NOMO-1 treated with DMSO at 0.1 percent for 48 hours (cell line): Measurements from ENCODE around the gene ROR1.

ENCODE experiments used
- DNase-seq: peaks from one replicate; lab custom pipeline; 2025; ENCODE audit not compliant: unreplicated experiment; lab: John Stamatoyannopoulos, UW

ROR1 gene

GRCh38 chr1:63878932-63879331, 105.1 kb downstream of the ROR1 start:
- DNase-seq: no peak

GRCh38 chr1:63880958-63881576, 107.2 kb downstream of the ROR1 start:
- DNase-seq: no peak

- no peak for DNase-seq
Measured at GRCh38 chr1:63882048-63882704, 108.4 kb downstream of the ROR1 start.

- no peak for DNase-seq
Measured at GRCh38 chr1:63883494-63884235, 109.8 kb downstream of the ROR1 start.

- DNase-seq: no peak
Measured at GRCh38 chr1:63884486-63884885, 110.7 kb downstream of the ROR1 start.

- no peak for DNase-seq
Measured at GRCh38 chr1:63885899-63886298, 112.1 kb downstream of the ROR1 start.

GRCh38 chr1:63886340-63886739, 112.5 kb downstream of the ROR1 start:
- DNase-seq: no peak

- no peak for DNase-seq
Measured at GRCh38 chr1:63887809-63888208, 114.0 kb downstream of the ROR1 start.

GRCh38 chr1:63888984-63889383, 115.2 kb downstream of the ROR1 start:
- no peak for DNase-seq

- no peak for DNase-seq
Measured at GRCh38 chr1:63890468-63890867, 116.7 kb downstream of the ROR1 start.

GRCh38 chr1:63891060-63891690, 117.4 kb downstream of the ROR1 start:
- no peak for DNase-seq

- DNase-seq: no peak
Measured at GRCh38 chr1:63892632-63893395, 119.0 kb downstream of the ROR1 start.

GRCh38 chr1:63893976-63894375, 120.2 kb downstream of the ROR1 start:
- DNase-seq: no peak

GRCh38 chr1:63894627-63895265, 120.9 kb downstream of the ROR1 start:
- DNase-seq: no peak

GRCh38 chr1:63896755-63897154, 122.9 kb downstream of the ROR1 start:
- no peak for DNase-seq

- DNase-seq: no peak
Measured at GRCh38 chr1:63898428-63899196, 124.8 kb downstream of the ROR1 start.

GRCh38 chr1:63901094-63901493, 127.3 kb downstream of the ROR1 start:
- no peak for DNase-seq

- no peak for DNase-seq
Measured at GRCh38 chr1:63902844-63903589, 129.2 kb downstream of the ROR1 start.

- DNase-seq: no peak
Measured at GRCh38 chr1:63903947-63904610, 130.3 kb downstream of the ROR1 start.
